AG09319 (cell line): ENCODE results near the gene PPFIA3.

Source experiments
- DNase-seq: peaks from one replicate; pipeline ENCODE4 v3.0.0-alpha.2; 2010; ENCODE audit warnings: low read depth; ENCODE audit errors: extremely low read depth
- CTCF ChIP-seq: IDR thresholded peaks from 2 replicates; pipeline ENCODE4 v1.5.1; 2011; ENCODE audit warnings: low read depth, mild to moderate bottlenecking, inconsistent platforms, low read length, moderate library complexity

PPFIA3 gene

GRCh38 chr19:49196527-49197240, 77.3 kb downstream of the PPFIA3 start:
- DNase-seq: no peak
- no peak for TF ChIP-seq CTCF

- DNase-seq: no peak
Measured at GRCh38 chr19:49200238-49200862, 81.0 kb downstream of the PPFIA3 start.

More at GRCh38 chr19:49200238-49200862, 81.0 kb downstream of the PPFIA3 start:
- no peak for TF ChIP-seq CTCF
